Endothelial cell of umbilical vein (primary cell): ENCODE measurements around the gene TEX22. TPM values are rescaled to one million over a fixed set of nuclear protein-coding genes. Genes with fewer than 3 reads are reported as not detected.

Source experiments
- BruUV-seq: library from RNA; stranded (reverse); fragments of 400-500 nt; replicated peaks from 2 replicates; lab custom pipeline; 2021; lab: Mats Ljungman, UMichigan
- CTCF ChIA-PET: fragments of 300-600, 350-600 bp; sonication (Branson Sonifier 250); formaldehyde crosslinking; loops from one replicate; lab custom pipeline; 2021; ENCODE audit warnings: antibody characterized with exemption, inconsistent platforms; lab: Charles Lee
- POLR2A ChIA-PET: fragments of 300-600, 350-600 bp; sonication (Branson Sonifier 250); formaldehyde crosslinking; loops from one replicate; lab custom pipeline; 2021; ENCODE audit warnings: antibody characterized with exemption, inconsistent platforms; lab: Charles Lee
- DNase-seq: peaks from one replicate; pipeline ENCODE4 v3.0.0-alpha.2; 2011; ENCODE audit warnings: low read depth, low spot score
- FAIRE-seq: peaks from 2 replicates; lab custom pipeline; 2011; peaks lifted over from hg19 to GRCh38; lab: Jason Lieb, UNC
- H2AFZ ChIP-seq: 2 replicates; pipeline ENCODE4 v1.6.0; 2012; ENCODE audit warnings: low read depth, low read length, control low read depth, inconsistent platforms
- H3K27ac ChIP-seq: 2 replicates; pipeline ENCODE4 v1.5.1; 2011; ENCODE audit warnings: low read depth, mild to moderate bottlenecking, control low read depth, low read length, moderate library complexity; ENCODE audit not compliant: insufficient read depth
- H3K27me3 ChIP-seq, 2 experiments: 2 replicates each; pipeline versions ENCODE4 v1.6.0 to v1.6.1; 2011; ENCODE audit warnings: low read length in 2 of 2, mixed read lengths in 1 of 2; ENCODE audit not compliant: control insufficient read depth in 2 of 2, insufficient read depth in 2 of 2
- H3K36me3 ChIP-seq, 2 experiments: 2 replicates in 1 of 2; 3 replicates in 1 of 2; pipeline ENCODE4 v1.5.1; 2011; ENCODE audit warnings: low read length in 2 of 2, mild to moderate bottlenecking in 1 of 2, moderate library complexity in 1 of 2; ENCODE audit not compliant: control insufficient read depth in 2 of 2, insufficient read depth in 2 of 2; ENCODE audit errors: extremely low read depth in 1 of 2
- H3K4me1 ChIP-seq: 3 replicates; pipeline ENCODE4 v1.5.1; 2011; ENCODE audit warnings: mild to moderate bottlenecking, low read length; ENCODE audit not compliant: control insufficient read depth, insufficient read depth; ENCODE audit errors: extremely low read depth
- H3K4me2 ChIP-seq: 2 replicates; pipeline ENCODE4 v1.6.1; 2011; ENCODE audit warnings: low read length, control low read depth, mixed read lengths; ENCODE audit not compliant: insufficient read depth
- H3K4me3 ChIP-seq, 3 experiments: fragments of 200-600 bp in 1 of 3; sonication (generic), shearing (Covaris generic) in 1 of 3; replicated peaks in 1 of 3; 2 replicates each; pipeline ENCODE4 v1.5.1; 2011 to 2016; ENCODE audit warnings: control low read depth in 3 of 3, low read length in 3 of 3, mild to moderate bottlenecking in 2 of 3, inconsistent platforms in 1 of 3, low read depth in 1 of 3, moderate library complexity in 1 of 3; ENCODE audit not compliant: insufficient read depth in 1 of 3
- H3K79me2 ChIP-seq: 2 replicates; pipeline ENCODE4 v1.6.0; 2012; ENCODE audit warnings: low read length, inconsistent platforms; ENCODE audit not compliant: control insufficient read depth, insufficient read depth
- H3K9ac ChIP-seq: replicated peaks from 2 replicates; pipeline ENCODE3; 2011; ENCODE audit warnings: low read length, control low read depth; ENCODE audit not compliant: insufficient read depth; ENCODE audit errors: extremely low read depth
- H3K9me1 ChIP-seq: replicated peaks from 3 replicates; pipeline ENCODE4 v1.6.0; 2011; ENCODE audit warnings: mild to moderate bottlenecking, low read length; ENCODE audit not compliant: control insufficient read depth, insufficient read depth; ENCODE audit errors: extremely low read depth
- H3K9me3 ChIP-seq: replicated peaks from 2 replicates; pipeline ENCODE4 v1.5.1; 2012; ENCODE audit warnings: low read length, inconsistent platforms; ENCODE audit not compliant: control insufficient read depth, insufficient read depth
- H4K20me1 ChIP-seq: replicated peaks from 2 replicates; pipeline ENCODE3; 2011; ENCODE audit warnings: mild to moderate bottlenecking, low read length; ENCODE audit not compliant: control insufficient read depth, insufficient read depth; ENCODE audit errors: extremely low read depth
- CTCF ChIP-seq, 2 donors: IDR thresholded peaks; 1 replicate in 1 of 2; 2 replicates in 1 of 2; pipeline ENCODE4 v1.5.1; 2011; ENCODE audit warnings: low read length in 2 of 2, mild to moderate bottlenecking in 2 of 2, moderate library complexity in 2 of 2, control low read depth in 1 of 2, inconsistent platforms in 1 of 2, low read depth in 1 of 2; ENCODE audit not compliant: insufficient read depth in 1 of 2; ENCODE audit errors: extremely low read depth in 1 of 2
- EZH2 ChIP-seq: IDR thresholded peaks from 2 replicates; pipeline ENCODE4 v1.6.1; 2012; ENCODE audit warnings: borderline replicate concordance, low read depth, mild to moderate bottlenecking, moderate library complexity, low read length, inconsistent platforms; ENCODE audit not compliant: severe bottlenecking
- FOS ChIP-seq: IDR thresholded peaks from 2 replicates; pipeline ENCODE4 v1.6.1; 2011; ENCODE audit warnings: mild to moderate bottlenecking, low read length, moderate library complexity, borderline replicate concordance; ENCODE audit not compliant: insufficient read depth
- GATA2 ChIP-seq: IDR thresholded peaks from 2 replicates; pipeline ENCODE4 v1.7.0; 2011; ENCODE audit warnings: low read depth, mild to moderate bottlenecking, moderate library complexity, mixed read lengths, low read length; ENCODE audit not compliant: insufficient read length, insufficient read depth
- JUN ChIP-seq: IDR thresholded peaks from 2 replicates; pipeline ENCODE4 v1.6.1; 2011; ENCODE audit warnings: borderline replicate concordance, low read depth; ENCODE audit not compliant: insufficient read length, insufficient read depth
- MYC ChIP-seq: IDR thresholded peaks from one replicate; pipeline ENCODE4 v1.6.1; 2011; ENCODE audit warnings: mild to moderate bottlenecking, low read depth, low read length
- POLR2A ChIP-seq: IDR thresholded peaks from 2 replicates; pipeline ENCODE4 v1.6.1; 2012; ENCODE audit warnings: low read depth, mild to moderate bottlenecking, control low read depth, low read length
- POLR2AphosphoS5 ChIP-seq: IDR thresholded peaks from 2 replicates; pipeline ENCODE4 v1.6.1; 2012; ENCODE audit warnings: low read depth, mild to moderate bottlenecking, control low read depth, low read length, moderate library complexity; ENCODE audit not compliant: insufficient read depth
- dilution Hi-C: fragments of 300-500 bp; cut with MboI; formaldehyde crosslinking; loops from one replicate; pipeline ENCODE4 v1.15.0; 2019; ENCODE audit warnings: low sequenced_read_pairs; ENCODE audit not compliant: extremely low pct_ligation_motif_present
- intact Hi-C: fragments of 100-400 bp; cut with micrococcal nuclease; formaldehyde crosslinking; loops from one replicate; pipeline ENCODE4 v1.10.0; 2022
- polyA plus RNA-seq, 4 experiments: library from polyadenylated mRNA; depleted of rRNA in 3 of 4; stranded (reverse) in 3 of 4; unstranded in 1 of 4; fragments of >200 nt; gene quantifications; 2 replicates each; pipeline versions ENCODE4 v1.2.1 to v1.2.3, GENCODE V29; 2011 to 2012; ENCODE audit warnings: missing spikeins in 1 of 4
- total RNA-seq: library from RNA; stranded (reverse); gene quantifications from 2 replicates; pipeline ENCODE4 v1.2.3, GENCODE V29; 2021
- TF ChIP-seq, protein P1 (sequence below): IDR thresholded peaks from 2 replicates; pipeline ENCODE4 v1.6.1; 2011; ENCODE audit not compliant: insufficient read depth, insufficient read length

TEX22 gene
- total and polyA plus RNA-seq, 2 donors (not counting 3 experiments of a cell fraction or from before 2014, with no cell fraction given): 0.06 to 1.1 TPM

DNA sequence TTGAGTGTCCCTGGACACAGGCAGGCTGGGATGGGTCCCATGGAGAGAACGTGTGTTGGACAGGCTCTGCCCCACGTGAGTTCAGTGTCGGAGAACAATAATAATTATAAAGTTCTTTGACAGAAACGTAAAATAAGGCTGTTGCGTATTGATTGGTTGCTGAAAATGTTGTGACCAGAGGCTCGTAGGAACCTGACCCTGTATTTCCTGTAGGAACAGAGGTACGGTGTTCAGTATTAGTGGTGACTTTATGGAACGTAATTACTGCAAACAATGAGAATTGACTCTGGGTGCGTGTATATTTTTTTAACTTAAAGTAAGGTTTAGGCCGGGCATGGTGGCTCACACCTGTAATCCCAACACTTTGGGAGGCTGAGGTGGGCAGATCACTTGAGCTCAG, 29.1 kb downstream of the TEX22 start:
- Histone ChIP-seq H3K27ac (no peak overlapping the region), H3K4me2 (no peak overlapping the region), H3K4me1 (peaks cover 26% of the 10 kb centered on the region), H3K9me3 (no peaks in the 10 kb centered on the region), H2AFZ (no peak overlapping the region), H3K36me3 (peaks cover 0 to 10% of the 10 kb centered on the region in 2 experiments), H3K79me2 (peaks cover 77% of the 10 kb centered on the region), H4K20me1 (no peaks in the 10 kb centered on the region), H3K9me1 (no peaks in the 10 kb centered on the region), H3K9ac (no peak overlapping the region), H3K27me3 (no peaks in the 10 kb centered on the region), H3K4me3 (no peak overlapping the region)
- FAIRE-seq: no peak
- CTCF ChIA-PET: no interaction called here
- no peak for TF ChIP-seq MYC
- no peak for TF ChIP-seq GATA2
- TF ChIP-seq FOS: no peak
- TF ChIP-seq CTCF (IDR thresholded peaks at IDR 0.05; ENCODE audit: extremely low read depth in 1 of 2, insufficient read depth in 1 of 2, low read depth in 1 of 2, low read length in 2 of 2): no peak
- TF ChIP-seq, protein P1, sequence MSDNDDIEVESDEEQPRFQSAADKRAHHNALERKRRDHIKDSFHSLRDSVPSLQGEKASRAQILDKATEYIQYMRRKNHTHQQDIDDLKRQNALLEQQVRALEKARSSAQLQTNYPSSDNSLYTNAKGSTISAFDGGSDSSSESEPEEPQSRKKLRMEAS: no peak
- TF ChIP-seq POLR2A: no peak
- TF ChIP-seq JUN: no peak
- TF ChIP-seq POLR2AphosphoS5: no peak
- TF ChIP-seq EZH2: no peak
- BruUV-seq: no TSS peak
- no peak for DNase-seq
- intact Hi-C loops (no loop called here), dilution Hi-C loops (no loop called here)
- POLR2A ChIA-PET: no interaction called here
